Esophagus (tissue), 2 donors: ENCODE results near the gene KMT2A. TPM values are rescaled to one million over a fixed set of nuclear protein-coding genes. Genes with fewer than 3 reads are reported as not detected.
"Not testable (repeated sequence)": the region's sequence is repeated elsewhere in the genome, so short reads cannot be mapped to it uniquely, and the experiment has no call there.

Experiments used
- H3K27ac ChIP-seq, 2 donors: one replicate each; pipeline ENCODE4 v1.5.1; 2013; ENCODE audit warnings: low read depth in 2 of 2, mild to moderate bottlenecking in 2 of 2, inconsistent platforms in 1 of 2, low read length in 1 of 2, moderate library complexity in 1 of 2
- H3K27me3 ChIP-seq, 2 donors: one replicate each; pipeline ENCODE4 v1.6.1; 2013; ENCODE audit warnings: low read length in 2 of 2, control low read depth in 1 of 2, mild to moderate bottlenecking in 1 of 2; ENCODE audit not compliant: insufficient read depth in 2 of 2, control insufficient read depth in 1 of 2
- H3K36me3 ChIP-seq, 2 donors: one replicate each; pipeline ENCODE4 v1.6.1; 2013; ENCODE audit warnings: low read length in 1 of 2; ENCODE audit not compliant: control insufficient read depth in 2 of 2, insufficient read depth in 2 of 2
- H3K4me1 ChIP-seq, 2 donors: one replicate each; pipeline ENCODE4 v1.6.1; 2013; ENCODE audit warnings: low read length in 1 of 2; ENCODE audit not compliant: control insufficient read depth in 2 of 2, insufficient read depth in 2 of 2
- H3K4me3 ChIP-seq, 2 donors: one replicate each; pipeline ENCODE4 v1.5.1; 2013; ENCODE audit warnings: low read length in 2 of 2, mild to moderate bottlenecking in 2 of 2, low read depth in 1 of 2, moderate library complexity in 1 of 2
- H3K9me3 ChIP-seq, 2 donors: one replicate each; pipeline ENCODE4 v1.6.1; 2013; ENCODE audit warnings: mild to moderate bottlenecking in 2 of 2, low read depth in 1 of 2, low read length in 1 of 2, moderate library complexity in 1 of 2; ENCODE audit not compliant: control insufficient read depth in 2 of 2, insufficient read depth in 1 of 2
- WGBS, 2 donors: extraction: QIAGEN DNeasy Blood & Tissue Kit; methylation state at CpG; one replicate each; pipeline ENCODE4 v1.1.7; 2013; 5-methylcytosine and 5-hydroxymethylcytosine counted together
- polyA plus RNA-seq, 2 donors: library from polyadenylated mRNA; stranded (reverse); fragments of 200-250 nt; gene quantifications; one replicate each; pipeline ENCODE4 v1.2.3, GENCODE V29; 2013
- donor health status: healthy with polysubstance abuse.
- donor health status: Bipolar disorder and iron deficiency.

KMT2A gene
- polyA plus RNA-seq, 2 donors: 6.4 to 8.5 TPM

GRCh38 chr11:118570787-118571186 lies 134.5 kb downstream of the KMT2A start:
- no peak overlapping the region for H3K27ac ChIP-seq
- H3K4me1 ChIP-seq: peaks cover 0 to 2% of the 10 kb centered on the region in 2 donors
- WGBS, 2 donors: 97% methylated on average over 1 of the region's 1 CpG
- H3K4me3 ChIP-seq: no peak overlapping the region
- H3K27me3 ChIP-seq: no peaks in the 10 kb centered on the region
- no peaks in the 10 kb centered on the region for H3K9me3 ChIP-seq
- no peaks in the 10 kb centered on the region for H3K36me3 ChIP-seq

GRCh38 chr11:118571701-118572060 lies 135.4 kb downstream of the KMT2A start:
- peak overlapping the region; percentile 88 to 91 for H3K4me3 ChIP-seq
- H3K9me3 ChIP-seq: not testable (repeated sequence)
- 4 to 12% methylated on average over 15 of the region's 15 CpGs for WGBS, 2 donors

GRCh38 chr11:118572061-118572980 lies 136.0 kb downstream of the KMT2A start, which contains the start of gene ARCN1:
TSS of gene ARCN1 (plus strand) at chr11:118572409. CDS start at chr11:118572548, 139 bp downstream.
- Histone ChIP-seq H3K9me3 (no peaks in the 10 kb centered on the region), H3K27ac (peak within 1 kb of the TSS; percentile 93 to 97), H3K4me1 (peaks cover 0 to 2% of the 10 kb centered on the region in 2 donors), H3K36me3 (no peaks in the 10 kb centered on the region), H3K27me3 (no peaks in the 10 kb centered on the region), H3K4me3 (peak within 1 kb of the TSS; percentile 88 to 91)
- 0 to 1% methylated on average over 54 to 55 of the region's 55 CpGs for WGBS, 2 donors

More at GRCh38 chr11:118571701-118572060, 135.4 kb downstream of the KMT2A start:
- not testable (repeated sequence) for H3K4me1 ChIP-seq, H3K36me3 ChIP-seq, H3K27me3 ChIP-seq
- H3K27ac ChIP-seq: peak overlapping the region; percentile 83 to 97

GRCh38 chr11:118572981-118573550 lies 136.8 kb downstream of the KMT2A start:
- no peaks in the 10 kb centered on the region for H3K27me3 ChIP-seq
- H3K4me3 ChIP-seq: peak overlapping the region; percentile 88 to 91
- H3K27ac ChIP-seq: peak overlapping the region; percentile 93 to 97
- H3K36me3 ChIP-seq: no peaks in the 10 kb centered on the region
- no peaks in the 10 kb centered on the region for H3K9me3 ChIP-seq
- 2 to 3% methylated on average over 10 of the region's 10 CpGs for WGBS, 2 donors
- peaks cover 0 to 2% of the 10 kb centered on the region in 2 donors for H3K4me1 ChIP-seq

- Histone ChIP-seq H3K27ac (no peak overlapping the region), H3K4me1 (peaks cover 0 to 2% of the 10 kb centered on the region in 2 donors), H3K27me3 (no peaks in the 10 kb centered on the region), H3K36me3 (no peaks in the 10 kb centered on the region), H3K4me3 (no peak overlapping the region), H3K9me3 (no peaks in the 10 kb centered on the region)
- WGBS, 2 donors: 83 to 86% methylated on average over 7 of the region's 7 CpGs
Observed at GRCh38 chr11:118574636-118575035, 138.3 kb downstream of the KMT2A start.

Other genes starting within 250 kb of the KMT2A start
- gene JAML, start 211.5 kb upstream of the KMT2A start, polyA plus RNA-seq: 1 to 10 TPM; 6.1 to 7.0 TPM
- gene MPZL3, start 184.1 kb upstream of the KMT2A start, polyA plus RNA-seq: 10 to 100 TPM; 18.8 to 34.1 TPM
- 100 to 1,000 TPM; 150 to 185 TPM for gene MPZL2, start 172.2 kb upstream of the KMT2A start, polyA plus RNA-seq
- 1 to 10 TPM; 4.6 to 5.1 TPM for gene CD3E, start 131.8 kb upstream of the KMT2A start, polyA plus RNA-seq
- 1 to 10 TPM; 2.2 to 5.3 TPM for gene CD3D, start 93.8 kb upstream of the KMT2A start, polyA plus RNA-seq
- gene CD3G, start 92.1 kb upstream of the KMT2A start, polyA plus RNA-seq: under 1 TPM; 0.24 to 0.45 TPM
- 10 to 100 TPM in 1 of 2 donors, 1 to 10 TPM in 1; 9.5 to 12.0 TPM for gene UBE4A, start 76.9 kb upstream of the KMT2A start, polyA plus RNA-seq
- 100 to 1,000 TPM; 152 to 237 TPM for gene ATP5MG, start 34.9 kb upstream of the KMT2A start, polyA plus RNA-seq
- under 1 TPM; 0.14 to 0.18 TPM for gene TTC36, start 91.0 kb downstream of the KMT2A start, polyA plus RNA-seq
- 1 to 10 TPM; 5.3 to 6.0 TPM for gene TMEM25, start 94.7 kb downstream of the KMT2A start, polyA plus RNA-seq
- 10 to 100 TPM in 1 of 2 donors, 1 to 10 TPM in 1; 8.6 to 10.9 TPM for gene IFT46, start 129.4 kb downstream of the KMT2A start, polyA plus RNA-seq
- 10 to 100 TPM; 44.7 to 58.0 TPM for gene ARCN1, start 135.9 kb downstream of the KMT2A start, polyA plus RNA-seq
- 10 to 100 TPM; 12.9 to 25.7 TPM for gene PHLDB1, start 171.1 kb downstream of the KMT2A start, polyA plus RNA-seq
- gene TREH, start 243.2 kb downstream of the KMT2A start, polyA plus RNA-seq: 1 to 10 TPM in 1 of 2 donors, under 1 TPM in 1; 0.54 to 5.8 TPM